GM19438 (cell line): Measurements from ENCODE around the gene GSK3B.

Experiments
- ATAC-seq: cut with Tn5 transposase; IDR thresholded peaks from one replicate; pipeline ENCODE4 v1.9.1; 2021; ENCODE audit warnings: low read depth; ENCODE audit not compliant: unreplicated experiment

Gene GSK3B

DNA sequence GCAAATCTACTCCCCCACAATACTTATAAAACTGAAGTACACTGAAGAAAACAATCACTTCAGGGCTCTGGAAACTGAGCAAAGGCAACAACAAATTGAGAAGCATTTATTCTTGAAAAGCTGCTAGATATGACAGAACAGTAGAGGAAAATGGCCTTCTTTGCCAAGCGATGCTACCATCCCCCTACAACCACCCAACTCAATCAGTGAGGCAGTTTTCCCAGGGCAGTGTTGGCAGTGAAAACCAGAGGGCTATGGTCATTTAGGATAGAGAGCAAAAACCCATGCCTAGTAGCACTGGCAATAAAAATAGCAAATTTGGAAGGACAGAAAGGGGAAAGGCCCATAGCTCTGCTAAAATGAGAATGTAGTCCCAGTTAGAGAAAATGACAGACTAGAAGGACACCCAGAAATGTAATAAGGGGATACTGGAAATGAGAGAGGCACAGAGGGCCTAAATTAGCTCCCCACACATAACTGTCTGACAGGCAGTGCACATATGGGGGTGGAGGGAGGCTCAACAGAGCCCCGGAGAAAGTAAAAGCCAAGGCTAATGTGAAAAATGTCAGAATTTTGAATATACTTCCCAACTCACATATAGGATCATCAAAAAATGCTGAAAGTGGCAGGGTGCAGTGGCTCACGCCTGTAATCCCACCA lies 143.5 kb downstream of the GSK3B start:
- no peak for ATAC-seq

DNA sequence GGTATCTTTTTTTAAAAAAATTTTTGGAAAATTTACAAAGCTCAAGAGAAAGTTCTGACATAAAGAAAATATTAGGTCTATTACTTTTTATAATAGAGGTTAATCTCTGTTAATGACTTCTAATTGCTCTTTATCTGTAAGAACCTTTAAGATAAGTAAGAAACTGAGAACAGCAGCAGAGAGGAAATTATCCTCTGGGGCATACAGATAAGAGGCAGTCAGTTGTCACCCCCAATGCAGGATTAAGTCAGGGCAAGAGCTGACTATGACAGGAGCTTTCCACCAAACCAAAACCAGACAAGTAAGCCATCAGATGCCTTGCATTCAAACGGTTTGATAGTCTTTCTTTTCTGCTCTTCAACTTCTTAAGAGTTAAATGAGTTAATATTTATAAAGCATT lies 149.0 kb downstream of the GSK3B start:
- no peak for ATAC-seq

DNA sequence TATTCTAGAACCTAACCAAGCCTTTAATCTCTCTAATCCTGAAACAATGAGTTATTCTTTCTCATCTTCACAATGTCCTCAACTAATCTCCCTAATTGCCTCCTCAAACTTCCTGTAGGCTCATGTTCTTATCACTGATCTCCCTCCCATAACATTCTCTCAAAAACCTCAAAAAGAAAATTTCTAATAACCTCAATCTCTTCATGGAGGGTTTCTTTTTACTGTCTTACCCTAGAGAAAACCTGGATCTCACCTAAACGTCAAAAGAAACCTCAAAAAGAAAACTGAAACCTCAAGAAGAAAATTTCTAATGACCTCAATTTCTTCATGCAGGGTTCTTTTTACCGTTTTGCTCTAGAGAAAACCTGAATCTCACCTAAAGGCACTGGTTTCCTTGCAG lies 150.2 kb downstream of the GSK3B start:
- ATAC-seq: peak; percentile 65

DNA sequence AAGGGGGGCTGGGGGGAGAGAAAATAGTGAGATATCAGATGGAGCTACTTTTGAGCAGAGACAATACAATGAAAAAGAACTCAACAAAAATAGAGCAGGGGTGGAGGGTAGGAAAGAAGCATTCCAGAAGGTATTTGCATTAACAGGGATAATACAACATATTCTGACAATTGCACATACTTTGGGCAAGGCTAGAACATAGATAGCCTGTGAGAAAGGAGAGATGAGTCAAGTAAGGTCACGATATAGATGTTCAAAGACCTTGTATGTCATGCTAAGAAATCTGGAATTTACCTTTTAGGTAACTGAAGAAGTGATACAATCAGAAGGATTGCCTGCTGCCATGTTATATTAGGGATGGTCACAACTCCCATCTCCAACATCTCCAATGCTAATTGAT lies 155.2 kb downstream of the GSK3B start:
- no peak for ATAC-seq

DNA sequence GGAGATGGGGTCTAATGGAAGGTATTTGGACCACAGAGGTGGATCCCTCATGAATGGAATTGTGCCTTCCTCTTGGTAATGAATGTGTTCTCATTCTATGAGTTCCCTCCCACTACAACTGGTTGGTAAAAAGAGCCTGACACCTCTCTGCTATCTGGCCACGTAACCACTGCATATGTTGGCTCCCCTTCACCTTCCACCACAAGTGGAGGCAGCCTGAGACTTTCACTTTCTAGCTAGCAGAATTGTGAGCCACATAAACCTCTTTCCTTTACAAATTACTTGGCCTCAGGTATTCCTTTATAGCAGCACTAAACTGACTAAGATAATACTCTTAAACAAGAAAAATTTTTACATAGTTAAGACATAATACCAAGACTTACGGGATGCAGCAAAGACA lies 157.0 kb downstream of the GSK3B start:
- ATAC-seq: peak; percentile 97

DNA sequence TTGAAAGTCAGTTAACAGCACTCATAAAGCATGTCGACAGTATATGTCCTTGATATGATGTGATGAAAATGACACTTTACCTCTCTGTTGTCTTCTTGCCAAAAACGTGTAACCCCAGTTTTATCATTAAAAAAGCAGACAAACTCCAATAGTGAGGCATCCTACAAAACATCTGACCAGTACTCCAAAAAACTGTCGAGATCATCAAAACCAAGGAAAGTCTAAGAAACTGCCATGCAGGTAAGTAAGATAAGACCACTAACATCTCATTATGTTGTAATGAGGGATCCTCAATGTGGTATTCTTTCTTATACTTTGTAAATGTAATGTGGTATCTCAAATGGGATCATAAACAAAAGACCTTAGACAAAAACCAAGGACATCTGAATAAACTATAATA lies 160.0 kb downstream of the GSK3B start:
- no peak for ATAC-seq

GRCh38 chr3:119933207-119933606 lies 161.0 kb downstream of the GSK3B start:
- ATAC-seq: no peak

GRCh38 chr3:119930286-119930685 lies 164.0 kb downstream of the GSK3B start:
- no peak for ATAC-seq

- ATAC-seq: no peak
Observed at GRCh38 chr3:119927190-119927589, 167.1 kb downstream of the GSK3B start.

GRCh38 chr3:119924111-119925094 lies 169.8 kb downstream of the GSK3B start:
- ATAC-seq: no peak

GRCh38 chr3:119918992-119919933 lies 175.0 kb downstream of the GSK3B start:
- no peak for ATAC-seq

- ATAC-seq: no peak
Observed at GRCh38 chr3:119913021-119913420, 181.2 kb downstream of the GSK3B start.

DNA sequence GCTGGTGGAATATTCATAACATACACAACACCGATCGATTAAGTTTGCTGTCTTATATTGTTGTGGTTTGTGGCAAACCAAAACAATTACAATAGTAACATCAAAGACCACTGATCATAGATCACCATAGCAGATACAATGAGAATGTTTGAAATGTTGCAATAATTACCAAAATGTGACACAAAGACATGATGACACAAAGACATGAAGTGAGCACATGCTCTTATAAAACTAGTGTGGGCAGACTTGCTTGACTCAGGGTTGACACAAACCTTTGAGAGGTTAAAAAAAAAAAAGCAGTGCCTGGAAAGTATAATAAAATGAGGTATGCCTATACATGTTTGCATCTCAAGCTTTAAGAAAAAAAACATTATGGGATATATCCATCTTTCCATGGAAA lies 182.0 kb downstream of the GSK3B start:
- no peak for ATAC-seq

DNA sequence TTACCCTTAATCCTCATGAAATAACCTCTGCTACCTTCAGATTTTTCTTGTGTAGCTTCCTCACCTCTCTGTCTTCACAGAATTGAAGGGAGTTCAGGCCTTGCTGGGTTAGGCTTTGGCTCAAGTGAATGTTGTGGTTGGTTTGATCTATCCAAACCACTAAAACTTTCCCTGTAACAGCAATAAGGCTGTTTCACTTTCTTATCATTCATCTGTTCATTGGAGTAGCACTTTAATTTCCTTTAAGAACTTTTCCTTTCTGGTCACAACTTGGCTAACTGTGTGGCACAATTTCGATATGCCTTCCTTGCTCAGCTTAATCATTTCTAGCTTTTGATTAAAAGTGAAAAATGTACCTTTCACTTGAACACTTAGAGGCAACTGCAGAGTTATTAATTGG lies 182.5 kb downstream of the GSK3B start:
- no peak for ATAC-seq

DNA sequence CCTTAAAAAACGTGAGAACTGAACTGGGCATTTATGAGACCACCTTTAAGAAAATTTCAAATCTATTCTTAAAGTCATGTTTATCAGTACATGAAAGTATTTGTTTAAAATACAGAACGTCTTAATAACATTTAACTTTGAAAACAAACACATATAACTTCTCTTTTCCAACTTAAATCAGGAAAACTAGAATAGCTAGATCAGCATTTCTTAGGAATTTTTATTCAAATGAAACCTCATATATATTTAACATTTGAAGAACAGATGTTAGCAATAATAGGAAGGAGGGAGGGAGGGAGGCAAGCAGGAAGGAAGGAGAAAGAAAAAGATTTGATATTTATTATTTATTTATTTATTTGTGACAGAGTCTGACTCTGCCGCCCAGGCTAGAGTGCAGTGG lies 192.2 kb downstream of the GSK3B start:
- no peak for ATAC-seq

DNA sequence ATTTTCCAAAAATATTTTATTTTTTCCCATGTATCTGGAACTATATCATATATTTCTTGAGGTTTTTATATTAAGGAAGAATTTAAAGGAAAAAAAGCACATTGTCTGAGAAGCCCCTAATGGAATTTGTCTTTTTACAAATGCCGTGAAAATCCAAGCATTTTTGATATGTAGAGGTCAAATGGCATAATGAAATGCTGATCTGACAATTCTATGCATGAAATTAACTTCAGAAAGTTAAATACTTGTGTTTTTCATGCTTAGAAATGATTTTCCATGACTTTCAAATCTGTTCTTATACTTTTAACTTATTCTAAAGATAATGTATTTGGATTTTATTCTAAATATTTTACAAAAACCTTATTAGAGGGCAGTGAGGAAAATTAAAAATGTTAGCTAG lies 193.1 kb downstream of the GSK3B start:
- ATAC-seq: no peak

- ATAC-seq: no peak
Observed at GRCh38 chr3:119899192-119899511, 195.1 kb downstream of the GSK3B start.

DNA sequence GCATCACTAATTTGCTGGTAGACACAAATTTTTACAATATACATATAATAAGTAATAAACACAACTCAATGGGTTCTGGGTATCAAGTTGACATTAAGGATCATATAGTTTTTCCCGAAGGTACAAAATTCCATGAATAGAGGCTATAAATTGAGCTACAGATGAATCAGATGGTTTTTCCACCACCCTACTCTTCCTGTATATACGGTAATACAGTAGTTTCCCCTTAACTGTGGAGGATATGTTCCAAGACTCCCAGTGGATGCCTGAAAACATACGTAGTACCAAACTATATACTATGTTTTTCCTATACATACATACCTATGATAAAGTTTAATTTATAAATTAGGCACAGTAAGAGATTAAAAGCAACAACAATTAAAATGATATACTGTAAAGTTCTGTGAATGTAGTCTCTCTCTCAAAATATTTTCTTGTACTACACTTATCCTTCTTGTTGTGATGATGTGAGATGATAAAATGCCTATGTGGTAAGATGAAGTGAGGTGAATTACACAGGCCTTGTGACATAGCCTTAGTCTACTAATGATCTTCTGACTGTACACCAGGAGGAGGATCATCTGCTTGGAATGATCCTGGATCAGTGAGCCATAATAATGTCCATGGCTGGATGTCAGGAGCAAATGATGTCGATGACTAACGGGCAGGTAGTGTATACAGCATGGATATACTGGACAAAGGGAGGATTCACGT lies 195.6 kb downstream of the GSK3B start:
- ATAC-seq: no peak

GRCh38 chr3:119894195-119894594 lies 200.1 kb downstream of the GSK3B start:
- ATAC-seq: no peak

DNA sequence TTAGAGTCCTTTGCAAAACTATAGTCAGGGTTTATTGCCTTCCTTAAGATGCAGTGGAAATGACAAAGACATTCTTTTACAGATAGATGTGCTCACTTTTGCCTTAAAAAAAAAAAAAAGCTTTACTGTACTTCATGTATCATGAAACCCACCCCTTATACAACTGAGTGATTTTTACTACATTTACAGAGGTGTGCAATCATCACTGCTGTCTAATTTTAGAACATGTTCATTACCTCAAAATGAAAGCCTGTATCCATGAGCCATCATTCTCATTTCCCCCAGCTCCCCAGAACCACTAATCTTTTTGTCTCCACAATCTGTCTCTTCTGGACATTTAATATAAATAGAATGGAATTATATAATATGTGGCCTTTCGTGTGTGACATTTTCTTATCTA lies 200.5 kb downstream of the GSK3B start:
- ATAC-seq: no peak
